Measurements from ENCODE around the gene FAM114A1.

FAM114A1 gene

GRCh38 chr4:38870098-38870808 lies 2.6 kb downstream of the FAM114A1 start:
- H3K4me3 Mint-ChIP-seq = no peak overlapping the region
- no peak overlapping the region for H3K27ac Mint-ChIP-seq
- peaks cover 9% of the 10 kb centered on the region for H3K4me1 Mint-ChIP-seq
- ATAC-seq (no peak), DNase-seq (no peak)
- no peaks in the 10 kb centered on the region for H3K9me3 Mint-ChIP-seq
- H3K36me3 Mint-ChIP-seq (ENCODE audit: low read depth) = no peaks in the 10 kb centered on the region
- peaks cover 22% of the 10 kb centered on the region for H3K27me3 Mint-ChIP-seq

GRCh38 chr4:38871593-38871992 lies 4.0 kb downstream of the FAM114A1 start:
- no peak overlapping the region for H3K4me3 Mint-ChIP-seq
- no peak for DNase-seq
- peaks cover 22% of the 10 kb centered on the region for H3K27me3 Mint-ChIP-seq
- no peak overlapping the region for H3K27ac Mint-ChIP-seq
- no peak for ATAC-seq
- peaks cover 4% of the 10 kb centered on the region for H3K4me1 Mint-ChIP-seq
- H3K9me3 Mint-ChIP-seq = no peaks in the 10 kb centered on the region
- no peaks in the 10 kb centered on the region for H3K36me3 Mint-ChIP-seq (ENCODE audit: low read depth)

- H3K9me3 Mint-ChIP-seq = no peaks in the 10 kb centered on the region
- DNase-seq = no peak
- peaks cover 19% of the 10 kb centered on the region for H3K27me3 Mint-ChIP-seq
- H3K4me3 Mint-ChIP-seq = no peak overlapping the region
- no peaks in the 10 kb centered on the region for H3K4me1 Mint-ChIP-seq
- no peak overlapping the region for H3K27ac Mint-ChIP-seq
- no peak for ATAC-seq
- no peaks in the 10 kb centered on the region for H3K36me3 Mint-ChIP-seq (ENCODE audit: low read depth)
Observed at GRCh38 chr4:38872620-38873019, 5.0 kb downstream of the FAM114A1 start.

GRCh38 chr4:38873290-38873944 lies 5.8 kb downstream of the FAM114A1 start:
- ATAC-seq = no peak
- no peak overlapping the region for H3K27ac Mint-ChIP-seq

GRCh38 chr4:38876636-38877035 lies 9.0 kb downstream of the FAM114A1 start:
- DNase-seq (no peak), ATAC-seq (no peak)
- H3K4me3 Mint-ChIP-seq = no peak overlapping the region
- H3K27ac Mint-ChIP-seq = no peak overlapping the region
- H3K27me3 Mint-ChIP-seq = peaks cover 6% of the 10 kb centered on the region
- no peaks in the 10 kb centered on the region for H3K36me3 Mint-ChIP-seq (ENCODE audit: low read depth)
- H3K4me1 Mint-ChIP-seq = no peaks in the 10 kb centered on the region
- no peaks in the 10 kb centered on the region for H3K9me3 Mint-ChIP-seq

More at GRCh38 chr4:38873290-38873944, 5.8 kb downstream of the FAM114A1 start:
- DNase-seq = no peak
- Mint-ChIP-seq H3K27me3 (peaks cover 15% of the 10 kb centered on the region), H3K36me3 (ENCODE audit: low read depth) (no peaks in the 10 kb centered on the region), H3K9me3 (no peaks in the 10 kb centered on the region), H3K4me3 (no peak overlapping the region), H3K4me1 (no peaks in the 10 kb centered on the region)

- Mint-ChIP-seq H3K4me3 (no peak overlapping the region), H3K9me3 (no peaks in the 10 kb centered on the region), H3K36me3 (ENCODE audit: low read depth) (no peaks in the 10 kb centered on the region), H3K27me3 (no peaks in the 10 kb centered on the region), H3K27ac (no peak overlapping the region), H3K4me1 (peaks cover 12% of the 10 kb centered on the region)
- ATAC-seq (no peak), DNase-seq (no peak)
Observed at GRCh38 chr4:38884254-38884653, 16.6 kb downstream of the FAM114A1 start.

GRCh38 chr4:38889143-38889542 lies 21.5 kb downstream of the FAM114A1 start:
- Mint-ChIP-seq H3K27me3 (no peaks in the 10 kb centered on the region), H3K4me1 (peaks cover 27% of the 10 kb centered on the region), H3K4me3 (peak overlapping the region; percentile 23), H3K27ac (peak overlapping the region; percentile 88), H3K36me3 (ENCODE audit: low read depth) (peaks cover 2% of the 10 kb centered on the region), H3K9me3 (peaks cover 3% of the 10 kb centered on the region)
- ATAC-seq (peak; percentile 63), DNase-seq (no peak)

- ATAC-seq (no peak), DNase-seq (no peak)
- H3K4me3 Mint-ChIP-seq = no peak overlapping the region
- peaks cover 41% of the 10 kb centered on the region for H3K4me1 Mint-ChIP-seq
- H3K9me3 Mint-ChIP-seq = peaks cover 3% of the 10 kb centered on the region
- H3K27ac Mint-ChIP-seq = no peak overlapping the region
- peaks cover 2% of the 10 kb centered on the region for H3K27me3 Mint-ChIP-seq
- peaks cover 2% of the 10 kb centered on the region for H3K36me3 Mint-ChIP-seq (ENCODE audit: low read depth)
Observed at GRCh38 chr4:38891051-38891983, 23.7 kb downstream of the FAM114A1 start.

- peaks cover 10% of the 10 kb centered on the region for H3K27me3 Mint-ChIP-seq
- ATAC-seq (peak; percentile 57), DNase-seq (no peak)
- no peak overlapping the region for H3K27ac Mint-ChIP-seq
- H3K9me3 Mint-ChIP-seq = peaks cover 3% of the 10 kb centered on the region
- H3K4me3 Mint-ChIP-seq = no peak overlapping the region
- H3K4me1 Mint-ChIP-seq = peaks cover 38% of the 10 kb centered on the region
- H3K36me3 Mint-ChIP-seq (ENCODE audit: low read depth) = peaks cover 2% of the 10 kb centered on the region
Observed at GRCh38 chr4:38894322-38894982, 26.8 kb downstream of the FAM114A1 start.

- ATAC-seq = peak; percentile 42
- no peak overlapping the region for H3K27ac Mint-ChIP-seq
Observed at GRCh38 chr4:38896940-38897339, 29.3 kb downstream of the FAM114A1 start.

GRCh38 chr4:38898245-38898644 lies 30.6 kb downstream of the FAM114A1 start:
- H3K9me3 Mint-ChIP-seq = no peaks in the 10 kb centered on the region
- H3K4me1 Mint-ChIP-seq = peaks cover 26% of the 10 kb centered on the region
- DNase-seq = no peak
- H3K36me3 Mint-ChIP-seq (ENCODE audit: low read depth) = no peaks in the 10 kb centered on the region
- H3K4me3 Mint-ChIP-seq = no peak overlapping the region
- H3K27ac Mint-ChIP-seq = no peak overlapping the region
- H3K27me3 Mint-ChIP-seq = peaks cover 10% of the 10 kb centered on the region
- ATAC-seq = no peak

More at GRCh38 chr4:38896940-38897339, 29.3 kb downstream of the FAM114A1 start:
- Mint-ChIP-seq H3K4me3 (no peak overlapping the region), H3K36me3 (ENCODE audit: low read depth) (no peaks in the 10 kb centered on the region), H3K9me3 (no peaks in the 10 kb centered on the region), H3K27me3 (peaks cover 10% of the 10 kb centered on the region), H3K4me1 (peaks cover 26% of the 10 kb centered on the region)
- DNase-seq = no peak

GRCh38 chr4:38902221-38902620 lies 34.6 kb downstream of the FAM114A1 start:
- Mint-ChIP-seq H3K9me3 (no peaks in the 10 kb centered on the region), H3K27me3 (peaks cover 2% of the 10 kb centered on the region), H3K4me3 (no peak overlapping the region), H3K36me3 (ENCODE audit: low read depth) (no peaks in the 10 kb centered on the region), H3K27ac (no peak overlapping the region), H3K4me1 (no peaks in the 10 kb centered on the region)
- ATAC-seq = no peak
- no peak for DNase-seq

- Mint-ChIP-seq H3K36me3 (ENCODE audit: low read depth) (no peaks in the 10 kb centered on the region), H3K27me3 (peaks cover 2% of the 10 kb centered on the region), H3K4me3 (no peak overlapping the region), H3K27ac (no peak overlapping the region), H3K9me3 (no peaks in the 10 kb centered on the region), H3K4me1 (no peaks in the 10 kb centered on the region)
- peak; percentile 66 for ATAC-seq
- no peak for DNase-seq
Observed at GRCh38 chr4:38902695-38903094, 35.1 kb downstream of the FAM114A1 start.

- peak overlapping the region; percentile 5 for H3K27ac Mint-ChIP-seq
- ATAC-seq = no peak
- no peaks in the 10 kb centered on the region for H3K27me3 Mint-ChIP-seq
- no peaks in the 10 kb centered on the region for H3K9me3 Mint-ChIP-seq
- no peaks in the 10 kb centered on the region for H3K36me3 Mint-ChIP-seq (ENCODE audit: low read depth)
- no peak overlapping the region for H3K4me3 Mint-ChIP-seq
- H3K4me1 Mint-ChIP-seq = no peaks in the 10 kb centered on the region
- no peak for DNase-seq
Observed at GRCh38 chr4:38904090-38904666, 36.6 kb downstream of the FAM114A1 start.

All from activated naive CD8-positive, alpha-beta T cell treated with anti-CD3 and anti-CD28 coated beads, Interleukin-2, amount 50 U/mL, for 24 hours (primary cell).